Ishikawa (cell line): ENCODE data around the gene DLGAP4.

Experiments used
- CEBPB ChIP-seq: IDR thresholded peaks from 2 replicates; pipeline ENCODE4 v1.6.1; 2012
- CREB1 ChIP-seq: IDR thresholded peaks from 2 replicates; pipeline ENCODE4 v1.6.1; 2012; ENCODE audit warnings: low read depth
- EGR1 ChIP-seq: IDR thresholded peaks from 2 replicates; pipeline ENCODE4 v1.6.1; 2012
- EP300 ChIP-seq: IDR thresholded peaks from 2 replicates; pipeline ENCODE4 v1.6.1; 2012; ENCODE audit warnings: borderline replicate concordance
- FOXM1 ChIP-seq: IDR thresholded peaks from 2 replicates; pipeline ENCODE4 v1.6.1; 2012; ENCODE audit warnings: low read depth, borderline replicate concordance
- MAX ChIP-seq: IDR thresholded peaks from 2 replicates; pipeline ENCODE4 v1.6.1; 2012
- NFIC ChIP-seq: IDR thresholded peaks from 2 replicates; pipeline ENCODE4 v1.6.1; 2012
- RAD21 ChIP-seq: IDR thresholded peaks from 2 replicates; pipeline ENCODE4 v1.6.1; 2012; ENCODE audit warnings: low read depth
- REST ChIP-seq: IDR thresholded peaks from 2 replicates; pipeline ENCODE4 v1.6.1; 2012; ENCODE audit warnings: low read depth, mild to moderate bottlenecking
- TAF1 ChIP-seq: IDR thresholded peaks from 2 replicates; pipeline ENCODE4 v1.6.1; 2012; ENCODE audit warnings: low read depth, mild to moderate bottlenecking
- TCF12 ChIP-seq: IDR thresholded peaks from 2 replicates; pipeline ENCODE4 v1.6.1; 2012; ENCODE audit warnings: low read depth
- TEAD4 ChIP-seq: IDR thresholded peaks from 2 replicates; pipeline ENCODE4 v1.6.1; 2012
- USF1 ChIP-seq: IDR thresholded peaks from 2 replicates; pipeline ENCODE4 v1.6.1; 2012
- YY1 ChIP-seq: IDR thresholded peaks from 2 replicates; pipeline ENCODE4 v1.6.1; 2012; ENCODE audit warnings: low read depth
- ZBTB7A ChIP-seq: IDR thresholded peaks from 2 replicates; pipeline ENCODE4 v1.6.1; 2012; ENCODE audit warnings: low read depth

Gene DLGAP4

GRCh38 chr20:36435124-36435523 is 129.0 kb downstream of the DLGAP4 start:
- TF ChIP-seq EP300, result no peak
- TF ChIP-seq REST, result no peak
- no peak for TF ChIP-seq RAD21
- no peak for TF ChIP-seq ZBTB7A
- TF ChIP-seq MAX, result no peak
- TF ChIP-seq CREB1, result no peak
- TF ChIP-seq CEBPB, result no peak
- TF ChIP-seq NFIC, result no peak
- no peak for TF ChIP-seq EGR1
- no peak for TF ChIP-seq TCF12
- TF ChIP-seq USF1, result no peak
- TF ChIP-seq TEAD4, result no peak
- no peak for TF ChIP-seq FOXM1
- TF ChIP-seq YY1, result no peak

GRCh38 chr20:36435592-36436541 is 129.7 kb downstream of the DLGAP4 start:
- TF ChIP-seq USF1, result no peak
- no peak for TF ChIP-seq TEAD4

GRCh38 chr20:36439040-36439730 is 133.0 kb downstream of the DLGAP4 start:
- TF ChIP-seq EGR1 (no peak), EP300 (no peak), CEBPB (no peak), RAD21 (peak; percentile 95)

GRCh38 chr20:36439731-36440072 is 133.6 kb downstream of the DLGAP4 start:
- no peak for TF ChIP-seq TAF1
- no peak for TF ChIP-seq RAD21
- TF ChIP-seq FOXM1, result no peak
- no peak for TF ChIP-seq ZBTB7A
- TF ChIP-seq CEBPB, result no peak
- no peak for TF ChIP-seq REST
- no peak for TF ChIP-seq EP300
- no peak for TF ChIP-seq YY1
- TF ChIP-seq NFIC, result no peak
- no peak for TF ChIP-seq TEAD4
- no peak for TF ChIP-seq USF1
- no peak for TF ChIP-seq MAX
- no peak for TF ChIP-seq CREB1
- no peak for TF ChIP-seq EGR1

- TF ChIP-seq TAF1 (no peak), USF1 (no peak)
Measured at GRCh38 chr20:36440370-36441026, 134.4 kb downstream of the DLGAP4 start.
